NCI-H1694 treated with DMSO at 0.1 percent for 48 hours (cell line): ENCODE data around the gene CRTC2.
A peak's percentile ranks its signal among the peaks of the same experiment; 100 is the strongest.

Experiments used
- DNase-seq: peaks from one replicate; lab custom pipeline; 2025; lab: John Stamatoyannopoulos, UW

The CRTC2 gene

GRCh38 chr1:153973071-153973470 is 14.7 kb upstream of the CRTC2 start:
- DNase-seq: no peak

GRCh38 chr1:153970346-153970745 is 11.9 kb upstream of the CRTC2 start:
- no peak for DNase-seq

GRCh38 chr1:153968972-153969371 is 10.6 kb upstream of the CRTC2 start:
- no peak for DNase-seq

GRCh38 chr1:153968408-153968807 is 10.0 kb upstream of the CRTC2 start:
- no peak for DNase-seq

GRCh38 chr1:153968000-153968363 is 9.6 kb upstream of the CRTC2 start:
- DNase-seq: no peak

- DNase-seq: peak; percentile 100
Observed at GRCh38 chr1:153967107-153967999, 8.9 kb upstream of the CRTC2 start, which contains the start of gene CREB3L4. Gene CREB3L4, plus strand, starts transcription at chr1:153967902. Its CDS starts 624 bp downstream, at chr1:153968526.

- DNase-seq: no peak
Observed at GRCh38 chr1:153963850-153964331, 5.5 kb upstream of the CRTC2 start.

- peak; percentile 99 for DNase-seq
Observed at GRCh38 chr1:153963030-153963849, 4.8 kb upstream of the CRTC2 start, which contains the start of gene SLC39A1. Gene SLC39A1, minus strand, starts transcription at chr1:153963537. Its CDS starts 822 bp downstream, at chr1:153962715.

GRCh38 chr1:153962088-153963029 is 3.9 kb upstream of the CRTC2 start:
- DNase-seq: no peak

- DNase-seq: no peak
Observed at GRCh38 chr1:153961421-153961820, 3.0 kb upstream of the CRTC2 start.

GRCh38 chr1:153960206-153960605 is 1.8 kb upstream of the CRTC2 start:
- no peak for DNase-seq

- no peak for DNase-seq
Observed at GRCh38 chr1:153959454-153959853, 1.0 kb upstream of the CRTC2 start.

GRCh38 chr1:153958961-153959260 is 499 bp upstream of the CRTC2 start:
- DNase-seq: no peak

GRCh38 chr1:153957744-153958110 is 685 bp downstream of the CRTC2 start:
- DNase-seq: peak; percentile 28

GRCh38 chr1:153956997-153957715 is 1.3 kb downstream of the CRTC2 start:
- no peak for DNase-seq

GRCh38 chr1:153954826-153955225 is 3.6 kb downstream of the CRTC2 start:
- no peak for DNase-seq

- DNase-seq: no peak
Observed at GRCh38 chr1:153953859-153954365, 4.5 kb downstream of the CRTC2 start.

GRCh38 chr1:153951801-153952200 is 6.6 kb downstream of the CRTC2 start:
- no peak for DNase-seq

GRCh38 chr1:153951183-153951582 is 7.2 kb downstream of the CRTC2 start:
- DNase-seq: no peak

GRCh38 chr1:153946622-153947241 is 11.7 kb downstream of the CRTC2 start, which contains the start of gene DENND4B:
Gene DENND4B, minus strand, starts transcription at chr1:153946718. Its CDS starts 2,344 bp downstream, at chr1:153944374.
- peak; percentile 67 for DNase-seq
